ENCODE measurements around the gene MITF. TPM values are rescaled to one million over a fixed set of nuclear protein-coding genes. Genes with fewer than 3 reads are reported as not detected.
"Not testable (repeated sequence)": the region's sequence is repeated elsewhere in the genome, so short reads cannot be mapped to it uniquely, and the experiment has no call there.

The MITF gene
- total RNA-seq, 2 experiments from 2014 or later: 0.10 TPM; not detected in 1

GRCh38 chr3:69893274-69893673 is 154.0 kb downstream of the MITF start:
- POLR2A ChIA-PET: no interaction called here
- CTCF ChIA-PET: no interaction called here
- Mint-ChIP-seq H3K4me3 (no peak overlapping the region), H3K9me3 (no peaks in the 10 kb centered on the region), H3K36me3 (ENCODE audit: low read depth) (no peaks in the 10 kb centered on the region), H3K4me1 (no peaks in the 10 kb centered on the region), H3K27ac (no peak overlapping the region), H3K27me3 (no peaks in the 10 kb centered on the region)
- no peak for DNase-seq

- ChIA-PET POLR2A (no interaction called here), CTCF (no interaction called here)
- no peak for DNase-seq
- Mint-ChIP-seq H3K4me1 (no peaks in the 10 kb centered on the region), H3K27ac (no peak overlapping the region), H3K4me3 (no peak overlapping the region), H3K9me3 (no peaks in the 10 kb centered on the region), H3K27me3 (no peaks in the 10 kb centered on the region), H3K36me3 (ENCODE audit: low read depth) (no peaks in the 10 kb centered on the region)
These were observed 156.8 kb downstream of the MITF start for GRCh38 chr3:69896095-69896494.

- POLR2A ChIA-PET: no interaction called here
- H3K9me3 Mint-ChIP-seq: no peaks in the 10 kb centered on the region
- no peaks in the 10 kb centered on the region for H3K36me3 Mint-ChIP-seq (ENCODE audit: low read depth)
- no peak overlapping the region for H3K4me3 Mint-ChIP-seq
- H3K27me3 Mint-ChIP-seq: no peaks in the 10 kb centered on the region
- no peak overlapping the region for H3K27ac Mint-ChIP-seq
- H3K4me1 Mint-ChIP-seq: no peaks in the 10 kb centered on the region
- DNase-seq: no peak
- CTCF ChIA-PET: no interaction called here
These were observed 161.1 kb downstream of the MITF start for GRCh38 chr3:69900331-69900730.

- H3K27ac Mint-ChIP-seq: no peak overlapping the region
- CTCF ChIA-PET: no interaction called here
These were observed 162.5 kb downstream of the MITF start for GRCh38 chr3:69901802-69902201.

GRCh38 chr3:69902386-69902785 is 163.1 kb downstream of the MITF start:
- no peaks in the 10 kb centered on the region for H3K27me3 Mint-ChIP-seq
- no peaks in the 10 kb centered on the region for H3K4me1 Mint-ChIP-seq
- CTCF ChIA-PET: no interaction called here

More at GRCh38 chr3:69901802-69902201, 162.5 kb downstream of the MITF start:
- H3K36me3 Mint-ChIP-seq (ENCODE audit: low read depth): no peaks in the 10 kb centered on the region
- H3K4me1 Mint-ChIP-seq: no peaks in the 10 kb centered on the region
- DNase-seq: no peak
- H3K4me3 Mint-ChIP-seq: no peak overlapping the region
- no peaks in the 10 kb centered on the region for H3K9me3 Mint-ChIP-seq
- POLR2A ChIA-PET: no interaction called here
- H3K27me3 Mint-ChIP-seq: no peaks in the 10 kb centered on the region

GRCh38 chr3:69906351-69906966 is 167.2 kb downstream of the MITF start:
- DNase-seq: no peak
- ChIA-PET CTCF (no interaction called here), POLR2A (no interaction called here)
- Mint-ChIP-seq H3K27ac (no peak overlapping the region), H3K4me3 (no peak overlapping the region), H3K36me3 (ENCODE audit: low read depth) (no peaks in the 10 kb centered on the region), H3K9me3 (peaks cover 2% of the 10 kb centered on the region), H3K27me3 (no peaks in the 10 kb centered on the region), H3K4me1 (no peaks in the 10 kb centered on the region)

More at GRCh38 chr3:69902386-69902785, 163.1 kb downstream of the MITF start:
- no peak overlapping the region for H3K27ac Mint-ChIP-seq
- POLR2A ChIA-PET: no interaction called here
- H3K9me3 Mint-ChIP-seq: no peaks in the 10 kb centered on the region
- no peak overlapping the region for H3K4me3 Mint-ChIP-seq
- DNase-seq: no peak
- H3K36me3 Mint-ChIP-seq (ENCODE audit: low read depth): no peaks in the 10 kb centered on the region

- POLR2A ChIA-PET: no interaction called here
- H3K36me3 Mint-ChIP-seq (ENCODE audit: low read depth): no peaks in the 10 kb centered on the region
- no peaks in the 10 kb centered on the region for H3K4me1 Mint-ChIP-seq
- CTCF ChIA-PET: no interaction called here
- no peak overlapping the region for H3K4me3 Mint-ChIP-seq
- no peak for DNase-seq
- H3K27ac Mint-ChIP-seq: no peak overlapping the region
- peaks cover 2% of the 10 kb centered on the region for H3K9me3 Mint-ChIP-seq
- no peaks in the 10 kb centered on the region for H3K27me3 Mint-ChIP-seq
These were observed 168.3 kb downstream of the MITF start for GRCh38 chr3:69907554-69907953.

- H3K4me3 Mint-ChIP-seq, POLR2A ChIA-PET: not testable (repeated sequence)
These were observed 170.6 kb downstream of the MITF start for GRCh38 chr3:69909859-69910258.

GRCh38 chr3:69913422-69913821 is 174.2 kb downstream of the MITF start:
- Mint-ChIP-seq H3K27ac (no peak overlapping the region), H3K36me3 (ENCODE audit: low read depth) (no peaks in the 10 kb centered on the region), H3K9me3 (peaks cover 2% of the 10 kb centered on the region), H3K27me3 (no peaks in the 10 kb centered on the region), H3K4me3 (no peak overlapping the region), H3K4me1 (no peaks in the 10 kb centered on the region)
- CTCF ChIA-PET: no interaction called here
- POLR2A ChIA-PET: no interaction called here
- DNase-seq: no peak

More at GRCh38 chr3:69909859-69910258, 170.6 kb downstream of the MITF start:
- H3K4me1 Mint-ChIP-seq; DNase-seq; H3K27me3 Mint-ChIP-seq; H3K36me3 Mint-ChIP-seq (ENCODE audit: low read depth); CTCF ChIA-PET; H3K9me3 Mint-ChIP-seq; H3K27ac Mint-ChIP-seq: not testable (repeated sequence)

GRCh38 chr3:69914395-69914794 is 175.1 kb downstream of the MITF start:
- no peak for DNase-seq
- CTCF ChIA-PET: no interaction called here
- POLR2A ChIA-PET: no interaction called here
- no peak overlapping the region for H3K27ac Mint-ChIP-seq
- H3K4me1 Mint-ChIP-seq: no peaks in the 10 kb centered on the region
- H3K4me3 Mint-ChIP-seq: no peak overlapping the region
- H3K27me3 Mint-ChIP-seq: no peaks in the 10 kb centered on the region
- H3K36me3 Mint-ChIP-seq (ENCODE audit: low read depth): no peaks in the 10 kb centered on the region
- H3K9me3 Mint-ChIP-seq: peaks cover 2% of the 10 kb centered on the region

GRCh38 chr3:69915726-69916125 is 176.5 kb downstream of the MITF start:
- Mint-ChIP-seq H3K4me3 (no peak overlapping the region), H3K4me1 (no peaks in the 10 kb centered on the region), H3K27ac (no peak overlapping the region), H3K27me3 (no peaks in the 10 kb centered on the region), H3K36me3 (ENCODE audit: low read depth) (no peaks in the 10 kb centered on the region), H3K9me3 (no peaks in the 10 kb centered on the region)
- ChIA-PET POLR2A (no interaction called here), CTCF (no interaction called here)
- no peak for DNase-seq

GRCh38 chr3:69920009-69920408 is 180.7 kb downstream of the MITF start:
- H3K36me3 Mint-ChIP-seq (ENCODE audit: low read depth); H3K4me3 Mint-ChIP-seq; H3K27ac Mint-ChIP-seq; H3K27me3 Mint-ChIP-seq; POLR2A ChIA-PET; H3K4me1 Mint-ChIP-seq; CTCF ChIA-PET; DNase-seq; H3K9me3 Mint-ChIP-seq: not testable (repeated sequence)

- no peak for DNase-seq
- POLR2A ChIA-PET: no interaction called here
- Mint-ChIP-seq H3K4me3 (no peak overlapping the region), H3K36me3 (ENCODE audit: low read depth) (no peaks in the 10 kb centered on the region), H3K27ac (no peak overlapping the region), H3K27me3 (no peaks in the 10 kb centered on the region), H3K9me3 (no peaks in the 10 kb centered on the region), H3K4me1 (no peaks in the 10 kb centered on the region)
- CTCF ChIA-PET: no interaction called here
These were observed 182.4 kb downstream of the MITF start for GRCh38 chr3:69921651-69922050.

GRCh38 chr3:69922521-69923000 is 183.3 kb downstream of the MITF start:
- Mint-ChIP-seq H3K27ac (no peak overlapping the region), H3K27me3 (no peaks in the 10 kb centered on the region), H3K4me3 (no peak overlapping the region), H3K9me3 (no peaks in the 10 kb centered on the region), H3K36me3 (ENCODE audit: low read depth) (no peaks in the 10 kb centered on the region), H3K4me1 (no peaks in the 10 kb centered on the region)
- POLR2A ChIA-PET: no interaction called here
- DNase-seq: no peak
- CTCF ChIA-PET: no interaction called here
